T1000 (cell line): ENCODE data around the gene WBP1.
A peak's percentile ranks its signal among the peaks of the same experiment; 100 is the strongest.
"Not testable (repeated sequence)": the region's sequence is repeated elsewhere in the genome, so short reads cannot be mapped to it uniquely, and the experiment has no call there.

Experiments
- DNase-seq: peaks from one replicate; lab custom pipeline; 2025; ENCODE audit warnings: mixed read lengths; lab: John Stamatoyannopoulos, UW

The WBP1 gene

DNA sequence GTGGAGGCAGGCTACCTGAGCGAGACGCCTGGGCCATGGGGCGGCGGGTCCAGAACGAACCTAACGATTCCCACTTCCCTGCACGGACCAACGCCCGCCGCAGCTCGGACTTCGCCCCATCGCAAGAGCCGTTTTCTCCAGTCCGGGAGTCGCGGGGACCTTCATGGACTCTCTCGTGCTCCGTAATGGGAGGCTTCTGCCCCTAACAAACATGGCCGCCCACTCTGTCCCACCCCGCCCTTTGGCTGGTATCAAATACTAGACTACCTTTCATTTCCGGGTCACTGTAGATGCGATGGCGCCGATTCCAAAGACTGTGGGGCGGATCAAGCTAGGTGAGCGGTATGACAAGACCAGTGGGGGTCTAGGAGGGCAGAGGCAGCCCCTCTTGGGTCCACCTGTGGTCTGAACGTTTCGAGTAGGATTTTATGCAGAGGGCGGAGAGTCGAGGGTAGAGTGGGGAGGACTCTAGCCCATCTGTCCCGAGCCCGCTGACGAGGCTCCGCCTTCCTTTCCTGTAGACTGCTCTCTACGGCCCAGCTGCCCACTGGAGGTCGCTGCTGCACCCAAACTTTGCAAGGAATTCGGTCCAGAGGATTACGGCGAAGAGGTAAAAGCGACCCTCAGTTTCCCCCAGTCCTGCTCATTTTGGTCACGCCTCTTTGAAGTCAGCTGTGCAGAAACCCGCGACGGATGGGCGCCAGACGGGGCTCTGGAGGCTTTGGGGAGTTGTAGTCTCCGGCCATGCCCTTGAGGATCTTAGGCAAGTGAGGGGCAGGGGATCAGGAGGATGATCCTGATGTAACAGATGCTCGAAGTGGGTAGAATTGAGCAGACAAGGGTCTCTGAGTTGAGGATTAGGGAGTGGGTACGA lies 24.8 kb downstream of the WBP1 start, which contains the start of the genes CCDC142 and TTC31:
TSS of gene CCDC142 (minus strand) at position 198 of the 874 bp plus-strand sequence. CDS start at position 37, 161 bp downstream.
TSS of gene TTC31 (plus strand) at position 281 of the 874 bp plus-strand sequence. CDS start at position 296, 15 bp downstream.
- DNase-seq, result peak; percentile 89

DNA sequence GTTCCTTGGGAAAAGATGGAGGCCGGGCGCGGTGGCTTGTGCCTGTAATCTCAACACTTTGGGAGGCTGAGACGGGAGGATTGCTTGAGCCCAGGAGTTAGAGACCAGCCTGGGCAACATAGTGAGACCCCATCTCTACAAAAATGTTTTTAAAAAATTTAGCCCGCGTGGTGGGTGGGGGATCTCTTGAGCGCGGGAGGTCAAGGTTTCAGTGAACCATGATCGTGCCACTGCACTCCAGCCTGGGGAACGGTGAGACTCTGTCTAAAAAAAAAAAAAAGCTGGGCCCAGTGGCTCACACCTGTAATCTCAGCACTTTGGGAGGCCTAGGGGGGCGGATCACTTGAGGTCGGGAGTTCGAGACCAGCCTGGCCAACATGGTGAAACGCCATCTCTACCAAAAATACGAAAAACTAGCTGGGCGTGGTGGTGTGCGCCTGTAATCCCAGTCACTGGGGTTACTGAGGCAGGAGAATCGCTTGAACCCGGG lies 25.5 kb downstream of the WBP1 start:
- not testable (repeated sequence) for DNase-seq

DNA sequence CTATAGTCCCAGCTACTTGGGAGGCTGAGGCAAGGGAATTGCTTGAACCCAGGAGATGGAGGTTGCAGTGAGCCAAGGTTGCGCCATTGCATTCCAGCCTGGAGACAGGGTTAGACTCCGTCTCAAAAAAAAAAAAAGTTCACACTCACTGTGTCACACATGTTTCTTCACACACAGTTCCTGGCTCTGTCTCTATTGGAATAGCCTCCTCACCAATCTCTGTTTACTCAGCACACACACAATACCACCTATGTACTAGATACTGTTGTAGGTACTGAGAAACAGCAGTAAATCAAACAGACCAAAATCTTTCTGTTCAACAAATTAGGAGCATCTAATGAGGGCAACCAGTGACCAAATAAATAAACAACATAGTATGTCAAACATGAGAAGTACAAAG lies 27.9 kb downstream of the WBP1 start:
- DNase-seq, result no peak

GRCh38 chr2:74488643-74489481 lies 30.6 kb downstream of the WBP1 start:
- no peak for DNase-seq

DNA sequence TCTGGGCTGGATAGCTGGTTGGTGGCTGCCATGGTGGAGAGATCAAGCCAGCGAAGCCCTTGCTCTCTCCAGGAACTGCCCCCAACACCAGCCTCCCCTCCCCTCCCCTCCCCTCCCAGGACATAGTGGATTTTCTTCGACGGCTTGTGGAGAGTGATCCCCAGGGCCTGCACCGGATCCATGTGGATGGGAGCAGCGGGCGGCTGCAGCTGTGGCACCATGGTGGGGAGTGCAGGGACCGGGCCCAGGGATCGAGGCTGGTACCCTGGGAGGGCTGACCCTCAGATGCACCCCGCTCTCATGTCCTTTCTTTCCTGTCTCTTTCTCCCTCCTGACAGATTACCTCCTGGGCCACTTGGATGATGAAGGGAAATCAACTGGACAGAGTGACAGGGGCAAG lies 31.7 kb downstream of the WBP1 start:
- DNase-seq, result no peak

DNA sequence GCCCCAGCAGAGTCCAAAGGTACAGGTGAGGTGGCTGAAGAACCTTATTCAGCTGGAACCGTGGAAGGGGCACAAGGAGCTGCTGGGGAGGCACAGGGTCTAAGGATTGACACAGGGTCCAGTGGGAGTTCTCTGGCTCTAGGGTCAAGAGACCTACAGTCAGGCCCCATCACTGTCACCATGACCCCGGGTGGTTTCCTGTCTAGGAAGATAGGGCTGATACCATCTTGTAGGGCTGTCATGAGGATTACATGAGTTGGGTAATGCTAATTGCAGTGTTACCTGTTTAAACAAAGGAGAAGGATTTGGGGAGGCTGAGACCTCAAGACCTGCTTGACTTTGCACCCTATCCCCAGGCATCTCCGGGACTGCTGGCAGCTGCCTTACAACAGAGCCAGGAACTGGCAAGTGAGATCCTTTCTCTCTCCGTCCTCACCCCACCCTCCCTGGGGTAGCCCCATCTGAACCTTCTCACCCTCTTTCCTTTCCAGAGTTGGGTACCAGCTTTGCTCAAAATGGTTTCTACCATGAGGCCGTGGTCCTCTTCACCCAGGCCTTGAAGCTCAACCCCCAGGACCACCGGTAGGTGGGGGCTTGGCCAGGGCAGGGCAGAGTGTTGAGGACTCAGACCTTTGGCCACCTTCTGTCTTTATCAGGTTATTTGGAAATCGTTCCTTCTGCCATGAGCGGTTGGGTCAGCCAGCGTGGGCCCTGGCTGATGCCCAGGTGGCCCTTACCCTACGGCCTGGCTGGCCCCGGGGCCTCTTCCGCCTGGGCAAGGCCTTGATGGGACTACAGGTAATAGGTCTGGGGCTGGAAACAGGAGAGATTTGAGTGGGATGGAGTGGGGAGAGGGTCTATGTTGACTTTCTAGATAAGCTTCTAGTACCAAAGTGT lies 33.7 kb downstream of the WBP1 start:
- no peak for DNase-seq

- no peak for DNase-seq
Observed at GRCh38 chr2:74493546-74493945, 35.3 kb downstream of the WBP1 start.

- DNase-seq, result no peak
Observed at GRCh38 chr2:74495440-74495839, 37.2 kb downstream of the WBP1 start.

- DNase-seq, result no peak
Observed at GRCh38 chr2:74496997-74497776, 38.9 kb downstream of the WBP1 start.

DNA sequence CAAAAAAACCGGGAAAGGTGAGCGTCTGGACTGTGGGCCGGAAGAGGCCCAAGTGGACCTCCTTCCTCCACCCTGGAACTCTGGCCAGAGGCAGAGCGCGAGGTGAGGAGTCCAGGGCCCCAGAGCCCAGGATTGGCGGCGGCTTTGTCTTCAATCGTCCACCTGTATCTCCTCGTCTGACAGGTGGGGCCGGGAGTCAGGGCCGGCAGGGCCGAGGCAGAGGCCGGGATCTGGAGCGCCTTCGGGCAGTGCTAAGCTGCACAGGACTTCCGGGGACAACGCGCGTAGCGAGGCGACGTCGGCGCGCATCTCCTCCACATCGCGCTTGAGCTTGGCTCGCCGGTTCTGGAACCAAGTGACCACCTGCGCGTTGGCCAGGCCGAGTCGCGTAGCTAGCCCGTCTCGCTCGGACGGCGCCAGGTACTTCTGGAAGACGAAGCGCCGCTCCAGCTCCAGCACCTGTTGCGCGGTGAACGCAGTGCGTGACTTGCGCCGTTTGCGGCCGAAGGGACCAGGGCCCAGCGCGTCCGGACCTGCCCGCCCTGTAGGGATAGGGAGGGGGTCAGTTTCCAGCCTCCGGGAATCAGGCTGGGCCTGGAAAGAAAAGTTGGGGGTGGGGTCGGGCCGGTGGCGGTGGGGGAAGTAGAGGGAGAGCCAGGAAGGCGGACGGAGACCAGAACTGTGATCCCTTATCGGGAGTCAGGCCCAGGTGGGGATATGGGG lies 39.7 kb downstream of the WBP1 start:
- no peak for DNase-seq

DNA sequence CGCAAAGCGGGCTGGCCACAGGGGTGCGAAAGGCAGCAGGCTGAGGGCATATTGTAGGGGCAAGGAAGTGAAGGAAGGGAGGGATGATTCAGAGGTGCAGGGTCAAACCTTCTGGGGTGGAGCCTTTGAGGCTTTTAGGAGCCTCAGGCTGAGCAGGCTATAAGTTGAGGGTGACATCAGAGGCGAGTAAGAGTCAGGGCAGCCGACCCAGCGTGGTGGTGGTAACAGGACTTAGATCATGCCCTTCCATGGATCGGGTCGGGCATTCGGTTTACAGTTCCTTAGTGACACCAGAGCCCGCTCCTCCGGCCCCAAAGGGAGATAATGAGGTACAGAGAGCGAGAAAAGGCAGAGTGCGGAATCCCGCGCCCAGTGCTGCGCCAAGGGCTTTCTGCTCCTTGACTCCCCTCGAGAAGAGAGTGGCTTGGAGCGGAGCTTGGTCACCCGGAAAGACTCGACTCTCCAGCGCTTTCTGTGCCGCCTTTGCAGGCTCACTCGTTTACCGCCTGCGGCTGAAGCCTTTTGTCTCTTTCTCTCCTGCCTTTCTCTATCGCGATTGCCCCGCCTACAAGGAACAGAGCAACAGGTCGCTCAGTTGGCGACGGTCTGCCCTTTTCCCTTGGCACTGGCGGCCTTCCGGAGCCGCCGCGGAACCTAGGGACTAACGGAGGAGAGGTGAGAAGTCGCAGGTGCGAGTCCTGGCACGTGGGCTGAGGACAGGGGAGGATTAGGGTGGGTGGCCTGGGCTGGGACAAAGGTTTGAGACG lies 40.4 kb downstream of the WBP1 start:
- DNase-seq, result no peak

- no peak for DNase-seq
Observed at GRCh38 chr2:74499267-74499939, 41.2 kb downstream of the WBP1 start, which contains the start of gene LBX2. TSS of gene LBX2 (minus strand) at chr2:74499603. CDS start at chr2:74499537, 66 bp downstream.

DNA sequence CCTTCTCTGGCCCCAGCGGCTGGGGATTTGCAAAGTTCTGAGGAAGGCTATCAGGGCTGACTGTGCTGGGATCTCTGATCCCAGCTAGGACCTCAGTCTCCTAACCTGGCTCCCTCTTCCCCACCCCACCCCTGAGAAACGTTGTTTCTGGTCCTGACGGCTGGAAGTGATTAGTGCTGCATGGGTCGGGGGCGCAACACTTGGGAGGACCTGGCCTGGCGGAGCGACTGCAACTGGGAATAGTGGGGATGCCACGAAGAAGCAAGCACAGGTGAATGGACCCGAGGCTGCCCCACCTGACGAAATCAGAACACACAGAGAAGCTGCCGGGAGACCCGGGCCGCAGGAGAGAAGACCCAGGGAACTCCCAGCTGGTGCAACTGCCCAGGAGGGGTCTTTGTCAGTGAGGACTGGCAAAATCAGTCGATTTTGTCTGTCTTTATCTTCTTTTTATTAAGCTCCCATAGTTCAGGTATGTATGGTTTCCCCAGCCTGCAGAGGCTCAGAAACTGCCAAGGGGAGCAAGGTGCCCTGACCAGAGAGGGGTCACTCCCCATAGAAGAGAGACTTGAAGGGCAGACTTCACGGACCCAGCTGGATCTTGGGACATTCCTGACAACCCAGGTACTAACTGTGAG lies 41.8 kb downstream of the WBP1 start:
- no peak for DNase-seq

GRCh38 chr2:74500578-74500946 lies 42.3 kb downstream of the WBP1 start:
- DNase-seq, result no peak

GRCh38 chr2:74501335-74502071 lies 43.3 kb downstream of the WBP1 start:
- no peak for DNase-seq

GRCh38 chr2:74502147-74502719 lies 44.0 kb downstream of the WBP1 start:
- DNase-seq, result no peak
